CD4-positive, alpha-beta T cell treated with Interferon alpha-2 for 1 hour (primary cell): ENCODE measurements around the gene DYNLT4.
"Not testable (repeated sequence)": the region's sequence is repeated elsewhere in the genome, so short reads cannot be mapped to it uniquely, and the experiment has no call there.

ENCODE experiments used
- DNase-seq, 2 donors: peaks; one replicate each; pipeline ENCODE4 v3.0.0-alpha.2; 2020 to 2022

The DYNLT4 gene

DNA sequence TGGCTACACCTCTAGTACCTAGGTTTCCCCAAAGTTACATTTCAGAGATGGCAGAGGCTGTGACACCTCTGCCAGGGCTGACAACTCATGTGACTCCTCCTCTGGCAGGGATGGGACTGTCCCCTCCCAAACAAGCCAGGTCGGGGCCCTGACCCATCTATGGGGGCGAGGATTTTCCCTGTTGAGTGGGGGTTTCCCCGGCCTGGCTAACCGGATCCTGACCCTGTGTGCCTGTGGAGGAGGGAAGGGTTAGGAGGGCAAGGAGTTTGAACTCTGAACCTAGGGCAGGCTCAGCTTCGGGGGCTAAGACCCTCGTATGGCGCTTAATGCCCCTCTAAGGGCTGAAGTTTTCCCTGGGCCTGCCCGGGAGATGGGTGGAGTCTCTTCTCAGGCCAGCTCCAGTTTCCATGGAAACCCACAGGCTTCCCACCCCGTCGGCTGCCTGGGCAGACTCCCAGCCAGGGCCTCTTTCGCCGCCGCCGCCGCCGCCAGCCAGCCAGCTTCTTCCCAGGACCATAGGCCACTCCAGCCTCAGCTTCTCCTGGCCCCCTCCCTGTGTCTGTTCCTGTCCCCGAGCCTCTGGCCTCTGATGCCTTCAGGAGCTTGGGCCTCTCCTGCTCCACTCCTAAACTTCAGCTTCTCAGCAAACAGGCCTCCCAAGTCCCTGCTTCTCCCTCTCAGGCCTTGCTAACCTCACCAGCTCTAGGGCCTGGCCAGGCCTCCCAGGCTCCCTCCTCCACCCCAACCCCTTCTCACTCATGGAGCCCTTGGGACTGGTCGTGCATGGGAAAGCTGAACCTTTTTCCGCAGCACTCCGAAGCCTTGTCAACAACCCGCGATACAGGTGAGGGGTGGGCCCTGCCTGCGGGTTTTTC is 1.1 kb upstream of the DYNLT4 start, which contains the start of gene BTBD19:
Gene BTBD19, plus strand, starts transcription at position 461 of the 875 bp plus-strand sequence. Its CDS starts 298 bp downstream, at position 759.
- DNase-seq, result peak in 1 of 2 donors; percentile 83

DNA sequence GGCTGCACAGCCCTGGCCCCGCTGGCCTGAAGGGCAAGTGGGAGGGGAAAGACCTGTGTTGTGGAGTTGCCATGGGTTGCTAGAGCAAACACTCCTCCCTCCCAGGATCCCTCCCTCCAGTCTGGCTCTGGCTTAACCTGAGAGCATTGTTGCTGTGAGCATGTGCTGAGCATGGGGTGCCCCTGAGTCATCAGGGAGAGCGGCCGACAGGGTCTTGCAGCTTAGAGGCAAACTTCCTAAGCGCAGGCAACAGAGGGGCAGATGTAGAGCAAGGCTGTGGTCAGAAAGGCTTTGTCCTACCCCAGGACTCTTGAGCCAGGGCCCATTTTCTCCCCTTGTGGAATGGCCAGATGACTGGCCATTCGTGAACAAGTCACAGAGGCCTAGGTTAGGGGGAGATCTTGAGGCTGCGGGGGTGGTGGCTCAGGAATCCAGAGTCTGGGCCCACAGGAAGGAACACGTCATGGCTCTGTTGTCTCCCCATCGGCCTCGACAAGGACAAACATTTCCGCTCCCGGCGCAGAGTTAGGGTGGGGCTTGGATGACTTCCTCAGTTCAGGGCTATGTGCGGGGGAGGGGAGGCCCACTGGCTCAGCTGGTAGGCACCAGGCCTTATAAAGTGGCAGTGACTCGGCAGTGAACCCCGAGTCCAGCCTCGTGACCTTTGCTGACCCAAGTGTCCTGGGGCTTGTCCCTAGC is 362 bp upstream of the DYNLT4 start:
- peak; percentile 92 to 93 for DNase-seq

DNA sequence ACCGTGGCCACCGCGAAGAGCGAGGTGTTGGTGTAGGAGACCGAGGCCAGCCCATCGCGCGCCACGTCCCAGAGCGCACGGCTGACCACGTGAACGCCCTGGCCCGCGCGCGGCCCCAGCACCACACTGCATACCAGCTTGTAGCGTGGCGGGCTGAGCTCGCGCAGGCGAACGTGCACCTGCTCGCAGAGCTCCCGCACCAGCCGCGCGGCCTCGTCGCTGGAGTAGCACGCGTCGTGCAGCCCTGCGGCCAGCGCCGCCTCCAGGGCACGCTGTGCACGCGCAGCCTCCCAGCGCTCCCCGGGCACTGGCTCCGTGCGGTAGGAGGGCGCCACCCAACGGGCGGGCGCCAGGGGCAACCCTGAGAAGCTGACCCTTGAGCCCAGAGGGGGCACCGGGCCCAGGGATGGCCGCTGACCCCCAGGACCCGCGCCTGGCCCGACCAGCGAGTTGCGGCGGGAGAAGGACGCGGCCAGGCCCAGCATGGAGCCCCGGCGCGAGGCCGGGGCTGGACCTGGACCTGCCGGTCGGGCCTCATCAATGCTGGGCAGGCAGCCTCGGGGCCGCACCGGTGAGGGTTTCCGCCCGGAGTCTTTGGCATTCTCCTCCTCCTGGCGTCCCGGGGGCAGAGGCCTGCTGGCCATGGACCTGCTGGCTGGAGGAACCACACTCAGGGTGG is 987 bp downstream of the DYNLT4 start:
- no peak for DNase-seq

GRCh38 chr1:44805311-44806024 is 1.7 kb downstream of the DYNLT4 start:
- peak in 1 of 2 donors; percentile 43 for DNase-seq

DNA sequence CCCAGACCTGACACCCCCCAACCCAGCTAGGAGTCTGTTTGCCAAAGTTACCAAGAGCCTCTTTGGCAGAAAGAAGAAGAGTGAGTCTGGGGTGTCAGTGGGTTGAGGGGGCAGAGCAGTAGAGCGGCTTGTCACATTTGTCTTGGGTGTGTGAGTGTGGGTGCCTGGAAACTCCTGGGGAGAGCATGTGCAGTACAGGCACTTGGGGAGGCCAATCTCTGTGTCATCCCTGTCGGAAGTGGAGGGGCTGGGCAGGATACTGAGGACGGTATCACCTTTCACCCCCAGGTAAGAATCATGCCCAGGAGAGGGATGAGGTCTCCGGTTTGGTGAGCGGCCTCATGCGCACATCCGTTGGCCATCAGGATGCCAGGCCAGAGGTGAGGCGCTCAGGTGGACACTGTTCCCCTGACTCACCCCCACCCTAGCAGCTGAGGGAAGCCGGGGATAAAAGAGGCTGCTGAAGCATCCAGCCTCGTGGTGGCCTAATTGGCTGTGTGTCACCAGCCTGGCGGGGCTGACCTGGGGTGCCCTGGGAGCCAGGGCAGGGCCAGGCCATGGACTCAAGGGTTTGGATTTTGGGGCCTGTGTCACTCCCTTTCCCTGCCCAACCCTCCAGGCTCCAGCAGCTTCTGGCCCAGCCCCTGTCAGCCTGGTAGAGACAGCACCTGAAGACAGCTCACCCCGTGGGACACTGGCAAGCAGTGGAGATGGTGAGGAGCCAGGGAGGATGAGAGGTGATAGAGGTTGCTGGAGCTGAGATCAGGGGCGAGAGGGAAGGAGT is 3.6 kb downstream of the DYNLT4 start:
- DNase-seq, result no peak

- no peak for DNase-seq
Measured at GRCh38 chr1:44803062-44803311, 4.2 kb downstream of the DYNLT4 start.

- no peak for DNase-seq
Measured at GRCh38 chr1:44802306-44803061, 4.7 kb downstream of the DYNLT4 start.

- DNase-seq, result peak in 1 of 2 donors; percentile 59
Measured at GRCh38 chr1:44801491-44802305, 5.5 kb downstream of the DYNLT4 start.

DNA sequence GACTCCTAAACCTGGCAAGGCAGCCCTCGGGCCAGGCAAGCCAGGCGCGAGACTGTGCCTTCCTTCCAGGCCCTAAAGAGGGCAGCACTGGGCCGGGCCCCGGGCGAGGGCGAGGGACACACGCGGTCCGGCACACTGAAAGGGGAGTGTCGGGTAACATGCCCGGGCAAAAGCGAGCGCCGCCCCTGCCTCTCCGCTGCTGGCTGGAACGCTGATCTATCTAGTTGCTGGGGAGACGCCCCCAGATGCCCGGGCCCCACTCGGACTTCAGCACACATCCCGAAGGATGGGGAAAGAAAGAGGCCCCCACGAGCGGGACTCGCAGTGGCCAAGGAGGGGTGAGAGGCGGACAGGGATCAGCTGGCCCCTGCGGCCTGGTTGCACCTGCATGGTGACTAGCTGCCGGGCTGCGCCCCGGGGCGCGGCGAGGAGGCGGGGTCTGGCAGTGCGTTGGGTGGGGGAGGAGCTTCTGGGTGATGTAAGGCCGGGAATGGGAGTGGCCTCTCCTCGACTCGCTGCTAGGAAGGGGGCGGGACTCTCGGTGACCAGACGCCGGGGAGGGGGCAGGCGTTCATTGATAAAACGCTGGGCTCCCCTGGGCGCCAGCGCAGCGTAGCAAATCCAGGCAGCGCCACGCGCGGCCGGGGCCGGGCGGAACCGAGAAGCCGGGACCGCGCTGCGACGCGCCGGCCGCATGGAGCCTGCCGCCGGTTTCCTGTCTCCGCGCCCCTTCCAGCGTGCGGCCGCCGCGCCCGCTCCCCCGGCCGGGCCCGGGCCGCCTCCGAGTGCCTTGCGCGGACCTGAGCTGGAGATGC is 7.2 kb downstream of the DYNLT4 start, which contains the start of gene PLK3:
Gene PLK3, plus strand, starts transcription at position 608 of the 815 bp plus-strand sequence. Its CDS starts 87 bp downstream, at position 695.
- DNase-seq, result peak; percentile 99

DNA sequence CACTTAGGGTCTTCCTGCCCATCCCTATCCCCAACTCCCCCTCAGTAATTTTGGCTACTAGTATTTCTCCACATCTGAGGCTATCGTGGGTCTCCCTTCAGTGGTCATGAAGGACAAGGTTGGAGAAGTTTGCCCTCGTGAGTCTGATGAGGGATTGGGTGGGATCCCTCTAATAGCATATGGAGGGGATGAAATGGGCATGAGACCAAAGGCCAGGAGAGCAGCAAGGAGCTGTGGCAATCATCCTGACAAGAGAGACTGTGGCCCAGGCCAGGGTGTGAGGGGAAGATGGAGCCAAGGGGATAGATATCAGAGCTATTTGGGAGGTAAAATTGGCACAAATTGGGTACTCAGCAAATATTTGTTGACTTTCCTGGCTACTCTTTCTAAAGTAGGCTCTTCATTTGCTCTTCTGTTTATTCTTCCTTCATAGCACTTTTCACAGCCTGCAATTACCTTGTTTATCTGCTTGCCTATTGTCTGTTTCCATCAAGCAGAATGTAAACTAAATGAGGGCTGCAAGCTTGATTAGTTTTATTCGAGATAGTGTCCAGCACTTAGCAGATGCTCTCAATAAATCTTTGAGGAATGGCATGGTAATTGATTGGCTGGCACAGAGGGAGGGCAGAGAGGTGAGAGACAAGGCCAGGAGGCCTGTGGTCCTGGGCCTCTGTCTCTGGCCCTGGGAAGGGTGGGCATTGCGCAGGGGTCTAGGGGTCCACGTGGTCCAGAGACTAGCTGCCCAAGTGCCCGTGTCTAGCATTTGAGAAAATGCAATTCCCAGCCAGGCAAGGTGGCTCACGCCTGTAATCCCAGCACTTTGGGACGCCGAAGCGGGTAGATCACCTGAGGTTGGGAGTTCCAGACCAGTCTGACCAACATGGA is 8.4 kb downstream of the DYNLT4 start:
- no peak for DNase-seq

DNA sequence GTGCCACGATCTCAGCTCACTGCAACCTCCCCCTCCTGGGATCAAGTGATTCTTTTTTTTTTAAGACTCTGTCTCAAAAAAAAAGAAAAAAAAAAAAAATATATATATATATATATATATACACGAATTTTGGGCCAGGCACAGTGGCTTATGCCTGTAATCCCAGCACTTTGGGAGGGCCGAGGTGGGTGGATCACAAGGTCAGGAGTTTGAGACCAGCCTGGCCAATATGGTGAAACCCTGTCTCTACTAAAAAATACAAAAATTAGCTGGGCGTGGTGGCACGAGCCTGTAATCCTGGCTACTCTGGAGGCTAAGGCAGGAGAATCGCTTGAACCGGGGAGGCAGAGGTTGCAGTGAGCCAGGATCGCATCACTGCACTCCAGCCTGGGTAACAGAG is 9.3 kb downstream of the DYNLT4 start:
- not testable (repeated sequence) for DNase-seq

- no peak for DNase-seq
Measured at GRCh38 chr1:44792736-44793502, 14.2 kb downstream of the DYNLT4 start.

- DNase-seq, result no peak
Measured at GRCh38 chr1:44790968-44791801, 16.0 kb downstream of the DYNLT4 start.

GRCh38 chr1:44788120-44788860 is 18.9 kb downstream of the DYNLT4 start, which contains the start of gene BEST4:
BEST4 (minus strand) TSS chr1:44788170; CDS start chr1:44787705, 465 bp downstream.
- no peak for DNase-seq

- no peak for DNase-seq
Measured at GRCh38 chr1:44787506-44787905, 19.6 kb downstream of the DYNLT4 start.
